UCSD-AML1 (cell line): ENCODE results near the gene GRIA4.
"Not testable (repeated sequence)": the region's sequence is repeated elsewhere in the genome, so short reads cannot be mapped to it uniquely, and the experiment has no call there.

ENCODE experiments used
- DNase-seq: peaks from one replicate; lab custom pipeline; 2025; ENCODE audit not compliant: unreplicated experiment; lab: John Stamatoyannopoulos, UW

GRIA4 gene

DNA sequence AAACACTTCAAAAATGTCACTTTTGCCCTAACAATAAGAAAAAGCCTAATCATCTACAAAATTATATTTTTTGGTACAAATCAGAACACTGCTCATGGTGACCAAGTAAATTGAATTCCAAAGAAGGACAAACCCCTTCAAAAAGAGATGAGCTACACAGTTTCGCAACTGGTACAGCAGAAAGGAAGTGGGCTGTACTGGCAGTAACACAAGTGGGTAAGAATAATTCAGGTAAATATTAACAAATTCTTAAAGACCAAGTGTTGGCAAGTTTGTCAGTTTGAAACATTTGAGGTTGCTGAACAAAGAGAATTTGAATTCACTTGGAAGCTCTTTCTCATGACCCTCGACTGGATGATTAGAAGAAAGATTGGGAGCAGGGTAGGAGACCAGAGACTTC, 376.7 kb downstream of the GRIA4 start:
- DNase-seq: no peak

DNA sequence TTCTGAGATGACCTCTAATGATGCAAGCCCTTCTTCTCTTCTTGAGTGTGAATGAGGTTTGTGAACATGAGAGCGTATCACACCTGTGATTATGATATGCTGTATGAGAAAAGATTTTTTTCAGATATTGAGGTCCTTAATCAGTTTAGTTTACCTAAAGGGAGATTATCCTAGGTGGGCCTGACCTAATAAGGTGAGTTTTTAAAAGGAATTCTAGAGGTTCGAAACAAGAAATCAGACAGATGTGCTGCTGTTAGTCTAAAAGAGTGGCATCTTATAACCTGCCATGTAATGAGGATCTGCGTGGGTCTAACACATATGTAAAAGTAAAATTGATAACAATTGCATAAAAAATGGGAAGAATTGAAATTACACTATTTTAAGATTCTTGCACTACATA, 378.3 kb downstream of the GRIA4 start:
- DNase-seq: no peak

- DNase-seq: no peak
Observed at GRCh38 chr11:105989124-105989523, 379.3 kb downstream of the GRIA4 start.

DNA sequence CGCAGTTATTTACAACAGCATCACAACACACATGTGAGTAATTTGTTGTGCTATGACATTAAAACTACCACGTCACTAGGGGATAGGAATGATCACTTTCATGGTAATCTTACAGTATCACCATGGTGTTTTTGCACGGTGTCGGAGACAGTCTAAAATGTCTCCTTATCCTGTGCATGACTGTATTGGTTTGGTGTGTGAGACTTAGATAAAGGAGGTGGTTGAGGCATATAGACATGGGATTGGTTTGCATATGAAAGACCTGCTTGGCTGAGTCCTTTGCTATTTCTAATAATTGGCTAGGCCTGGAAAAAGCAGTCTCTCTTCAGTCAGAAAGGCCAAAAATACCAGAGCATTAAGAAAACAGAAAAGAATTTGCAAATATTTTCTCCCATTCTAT, 382.0 kb downstream of the GRIA4 start:
- DNase-seq: no peak

GRCh38 chr11:106001304-106002012, 391.6 kb downstream of the GRIA4 start:
- no peak for DNase-seq

- not testable (repeated sequence) for DNase-seq
Observed at GRCh38 chr11:106003094-106003493, 393.2 kb downstream of the GRIA4 start.

- DNase-seq: no peak
Observed at GRCh38 chr11:106011481-106011880, 401.6 kb downstream of the GRIA4 start.

- DNase-seq: no peak
Observed at GRCh38 chr11:106012744-106013143, 402.9 kb downstream of the GRIA4 start.

DNA sequence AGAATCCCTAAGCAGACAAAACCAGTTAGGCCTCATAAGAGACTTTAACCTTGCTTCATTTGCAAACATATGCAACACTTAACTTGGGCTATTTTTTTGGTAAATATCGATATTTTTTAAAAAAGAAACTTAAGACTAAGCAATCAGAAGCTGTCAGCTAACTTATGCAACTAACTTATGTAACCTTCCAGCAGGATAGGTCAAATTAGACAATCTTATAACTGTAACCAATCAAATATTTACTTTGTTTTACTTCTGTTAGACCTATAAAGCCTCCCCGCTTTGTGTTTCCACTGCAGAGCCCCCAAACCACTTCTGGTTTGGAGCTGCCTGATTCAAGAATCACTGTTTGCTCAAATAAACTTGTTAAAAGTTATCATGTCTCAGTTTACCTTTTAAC, 404.2 kb downstream of the GRIA4 start:
- no peak for DNase-seq

- DNase-seq: no peak
Observed at GRCh38 chr11:106014620-106015019, 404.7 kb downstream of the GRIA4 start.

DNA sequence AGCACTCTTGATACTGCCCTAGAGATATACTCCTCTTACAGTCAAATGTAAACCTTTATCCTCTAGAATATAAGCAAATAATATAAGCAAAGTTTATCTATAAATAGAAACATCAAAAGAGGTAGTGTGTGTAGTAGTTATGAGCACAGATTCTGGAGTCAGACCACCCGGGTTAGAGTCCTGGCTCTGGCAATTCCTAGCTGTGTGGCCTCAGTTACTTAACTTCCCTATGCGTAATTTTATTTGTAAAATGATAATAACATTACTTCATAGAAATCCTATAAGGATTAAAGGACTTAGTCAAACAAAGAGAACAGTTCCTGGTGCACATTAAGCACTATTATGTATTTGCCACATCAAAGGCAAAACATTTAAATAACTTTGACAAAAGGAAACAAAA, 405.2 kb downstream of the GRIA4 start:
- no peak for DNase-seq

- DNase-seq: no peak
Observed at GRCh38 chr11:106017093-106017492, 407.2 kb downstream of the GRIA4 start.

DNA sequence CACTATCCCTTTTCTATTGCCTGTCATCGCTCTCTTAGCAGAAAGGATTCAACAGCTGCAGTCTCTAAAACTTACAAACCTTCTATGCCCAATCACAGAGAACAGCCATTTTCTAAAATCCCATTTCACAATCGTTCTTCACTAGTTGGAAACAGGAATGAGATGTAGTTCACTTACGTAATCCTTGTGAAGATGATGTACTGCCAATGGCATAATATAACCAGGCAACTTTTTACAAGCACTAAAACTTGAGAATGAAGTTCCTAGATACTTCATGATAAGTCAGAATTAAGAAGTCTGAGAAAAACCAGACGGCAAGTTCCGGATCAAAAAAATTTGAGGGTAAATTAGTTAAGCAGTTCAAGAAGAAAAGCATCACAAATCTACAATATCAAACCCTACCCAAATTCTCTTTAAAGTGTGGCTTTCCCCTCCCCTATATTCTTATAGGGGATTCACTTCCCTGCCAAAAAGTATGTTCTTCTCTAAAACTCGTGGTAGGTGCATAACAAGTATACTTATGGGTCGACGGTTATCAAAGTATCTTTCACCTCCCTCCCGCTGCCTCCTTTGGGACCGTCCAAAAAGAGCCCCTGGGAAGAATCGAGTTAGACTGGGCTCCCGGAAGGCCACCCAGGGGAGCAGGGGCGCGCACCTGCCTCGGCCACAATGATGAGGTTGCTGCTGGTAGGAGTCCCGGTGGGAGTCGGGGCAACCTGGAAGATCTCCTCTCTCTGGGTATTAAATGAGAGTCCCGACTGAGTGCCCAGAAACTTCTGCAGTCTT, 411.5 kb downstream of the GRIA4 start:
- no peak for DNase-seq

- DNase-seq: peak; percentile 96
Observed at GRCh38 chr11:106021967-106022794, 412.3 kb downstream of the GRIA4 start, which contains the start of gene MSANTD4. TSS of gene MSANTD4 (minus strand) at chr11:106022240. CDS start at chr11:106010917, 11,323 bp downstream.

GRCh38 chr11:106022795-106023275, 413.0 kb downstream of the GRIA4 start:
- DNase-seq: no peak

- DNase-seq: no peak
Observed at GRCh38 chr11:106030609-106031008, 420.7 kb downstream of the GRIA4 start.

DNA sequence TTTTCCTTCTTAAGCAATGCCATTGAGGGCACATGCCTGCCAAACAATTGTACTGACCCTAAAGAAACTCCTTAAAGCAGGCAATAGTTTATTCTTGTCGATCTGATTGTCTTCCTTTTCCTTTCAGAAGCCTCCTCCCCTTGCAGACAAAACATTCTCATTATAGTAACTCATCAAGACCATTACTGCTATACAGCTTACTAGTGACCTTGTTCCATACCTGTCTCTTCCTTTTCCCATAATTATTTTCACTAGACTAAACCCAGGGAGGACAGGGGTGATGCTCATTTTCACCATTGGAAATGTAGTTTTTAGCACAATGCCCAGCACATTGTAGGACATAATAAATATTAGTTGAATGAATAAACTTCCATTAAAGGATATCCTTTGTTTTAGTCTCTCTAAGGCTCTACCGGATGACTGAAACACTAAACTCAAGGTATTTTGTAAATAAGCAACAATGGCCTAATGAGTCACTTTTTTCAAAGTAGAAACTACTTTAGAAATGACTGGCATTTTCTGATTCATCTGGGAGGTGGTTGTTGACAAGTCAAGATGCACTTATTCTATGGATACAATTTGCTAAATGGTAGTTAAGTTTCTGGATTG, 421.4 kb downstream of the GRIA4 start:
- DNase-seq: no peak
